H9 (cell line): ENCODE data around the gene EPHX1. TPM values are rescaled to one million over a fixed set of nuclear protein-coding genes. Genes with fewer than 3 reads are reported as not detected.

Source experiments
- DNase-seq: peaks from one replicate; pipeline ENCODE4 v3.0.0-alpha.2; 2017
- H2AFZ ChIP-seq: one replicate; pipeline ENCODE4 v1.6.1; 2013; ENCODE audit warnings: mild to moderate bottlenecking, low read length, control low read depth, moderate library complexity
- H2AK5ac ChIP-seq: 2 replicates; pipeline ENCODE4 v1.6.1; 2013; ENCODE audit warnings: low read length, control low read depth, mixed read lengths; ENCODE audit not compliant: insufficient read length
- H2BK120ac ChIP-seq: one replicate; pipeline ENCODE4 v1.6.1; 2013; ENCODE audit warnings: low read depth, mild to moderate bottlenecking, low read length, control low read depth, inconsistent platforms; ENCODE audit not compliant: poor library complexity, severe bottlenecking
- H2BK12ac ChIP-seq: 2 replicates; pipeline ENCODE4 v1.6.1; 2013; ENCODE audit warnings: low read length, control low read depth, mixed read lengths, low read depth; ENCODE audit not compliant: insufficient read length
- H2BK15ac ChIP-seq: 2 replicates; pipeline ENCODE4 v1.6.1; 2013; ENCODE audit warnings: low read depth, low read length, control low read depth
- H2BK20ac ChIP-seq: one replicate; pipeline ENCODE4 v1.6.1; 2013; ENCODE audit warnings: low read depth, mild to moderate bottlenecking, low read length, control low read depth, inconsistent platforms; ENCODE audit not compliant: poor library complexity, severe bottlenecking
- H2BK5ac ChIP-seq: 2 replicates; pipeline ENCODE4 v1.6.1; 2013; ENCODE audit warnings: low read length, control low read depth, mixed read lengths; ENCODE audit not compliant: insufficient read length
- H3K14ac ChIP-seq: 2 replicates; pipeline ENCODE4 v1.6.1; 2013; ENCODE audit warnings: low read length, control low read depth; ENCODE audit not compliant: insufficient read depth
- H3K18ac ChIP-seq: 2 replicates; pipeline ENCODE4 v1.6.1; 2013; ENCODE audit warnings: low read depth, mild to moderate bottlenecking, mixed read lengths, low read length, control low read depth; ENCODE audit not compliant: insufficient read length
- H3K23ac ChIP-seq: 2 replicates; pipeline ENCODE4 v1.6.1; 2013; ENCODE audit warnings: low read length, control low read depth, mixed read lengths, low read depth; ENCODE audit not compliant: insufficient read length
- H3K23me2 ChIP-seq: 2 replicates; pipeline ENCODE4 v1.6.1; 2013; ENCODE audit warnings: low read depth, mild to moderate bottlenecking, mixed read lengths, low read length, control low read depth; ENCODE audit not compliant: insufficient read length, poor library complexity, severe bottlenecking
- H3K27ac ChIP-seq: 2 replicates; pipeline ENCODE4 v1.5.1; 2013; ENCODE audit warnings: low read length, control low read depth, mixed read lengths, low read depth; ENCODE audit not compliant: insufficient read length
- H3K27me3 ChIP-seq: 2 replicates; pipeline ENCODE4 v1.6.1; 2013; ENCODE audit warnings: low read length, control low read depth, inconsistent platforms; ENCODE audit not compliant: insufficient read depth
- H3K4ac ChIP-seq: 2 replicates; pipeline ENCODE4 v1.6.1; 2013; ENCODE audit warnings: low read depth, mild to moderate bottlenecking, control low read depth, inconsistent platforms, low read length, moderate library complexity
- H3K4me1 ChIP-seq: 2 replicates; pipeline ENCODE4 v1.6.1; 2013; ENCODE audit warnings: low read length, control low read depth, inconsistent platforms; ENCODE audit not compliant: insufficient read depth
- H3K4me2 ChIP-seq: 2 replicates; pipeline ENCODE4 v1.6.1; 2013; ENCODE audit warnings: low read length, control low read depth, mixed read lengths; ENCODE audit not compliant: insufficient read length, insufficient read depth
- H3K56ac ChIP-seq: 2 replicates; pipeline ENCODE4 v1.6.1; 2013; ENCODE audit warnings: low read depth, mild to moderate bottlenecking, mixed read lengths, low read length, control low read depth; ENCODE audit not compliant: insufficient read length
- H3K79me1 ChIP-seq: 2 replicates; pipeline ENCODE4 v1.6.1; 2013; ENCODE audit warnings: low read depth, mild to moderate bottlenecking, moderate library complexity, low read length, control low read depth, inconsistent platforms; ENCODE audit not compliant: insufficient read depth, poor library complexity, severe bottlenecking
- H3K79me2 ChIP-seq: 2 replicates; pipeline ENCODE4 v1.6.1; 2013; ENCODE audit warnings: low read length, control low read depth, inconsistent platforms; ENCODE audit not compliant: insufficient read depth
- H3K9ac ChIP-seq: 2 replicates; pipeline ENCODE4 v1.6.1; 2013; ENCODE audit warnings: low read length, control low read depth, mixed read lengths; ENCODE audit not compliant: insufficient read length; ENCODE audit errors: extremely low read depth
- H3K9me3 ChIP-seq: one replicate; pipeline ENCODE4 v1.6.1; 2013; ENCODE audit warnings: low read depth, low read length, inconsistent platforms; ENCODE audit not compliant: control insufficient read depth
- H3T11ph ChIP-seq: one replicate; pipeline ENCODE4 v1.6.1; 2013; ENCODE audit warnings: mild to moderate bottlenecking, low read length, control low read depth, inconsistent platforms
- H4K20me1 ChIP-seq: one replicate; pipeline ENCODE4 v1.6.1; 2013; ENCODE audit not compliant: control insufficient read depth, insufficient read length, insufficient read depth
- H4K5ac ChIP-seq: 2 replicates; pipeline ENCODE4 v1.6.1; 2013; ENCODE audit warnings: low read depth, mild to moderate bottlenecking, mixed read lengths, low read length, control low read depth; ENCODE audit not compliant: insufficient read length
- H4K8ac ChIP-seq: replicated peaks from 2 replicates; pipeline ENCODE4 v1.6.1; 2013; ENCODE audit warnings: low read length, control low read depth, mixed read lengths, low read depth; ENCODE audit not compliant: insufficient read length
- H4K91ac ChIP-seq: 2 replicates; pipeline ENCODE4 v1.6.1; 2013; ENCODE audit warnings: low read depth, mild to moderate bottlenecking, moderate library complexity, mixed read lengths, low read length, control low read depth; ENCODE audit not compliant: insufficient read length
- H3K27ac Mint-ChIP-seq, 3 experiments: 2 replicates in 2 of 3; 3 replicates in 1 of 3; pipeline ENCODE4 v1.8.0; 2020 to 2021; ENCODE audit warnings: mixed read lengths in 3 of 3, mild to moderate bottlenecking in 1 of 3, moderate library complexity in 1 of 3
- H3K27me3 Mint-ChIP-seq: 2 replicates; pipeline ENCODE4 v1.8.0; 2021; ENCODE audit warnings: low read depth, mild to moderate bottlenecking, moderate library complexity, mixed read lengths
- H3K36me3 Mint-ChIP-seq, 3 experiments: 2 replicates in 2 of 3; 3 replicates in 1 of 3; pipeline ENCODE4 v1.8.0; 2020 to 2021; ENCODE audit warnings: low read depth in 3 of 3, mixed read lengths in 3 of 3; ENCODE audit not compliant: insufficient read depth in 1 of 3
- H3K4me1 Mint-ChIP-seq, 2 experiments: 2 replicates each; pipeline ENCODE4 v1.8.0; 2020; ENCODE audit warnings: mixed read lengths in 2 of 2
- H3K4me3 Mint-ChIP-seq, 2 experiments: 2 replicates in 1 of 2; 3 replicates in 1 of 2; pipeline ENCODE4 v1.8.0; 2020 to 2021; ENCODE audit warnings: mild to moderate bottlenecking in 2 of 2, mixed read lengths in 2 of 2, moderate library complexity in 1 of 2
- H3K9me3 Mint-ChIP-seq, 2 experiments: 2 replicates in 1 of 2; 3 replicates in 1 of 2; pipeline ENCODE4 v1.8.0; 2020; ENCODE audit warnings: mild to moderate bottlenecking in 2 of 2, mixed read lengths in 2 of 2, moderate library complexity in 1 of 2
- CTCF ChIP-seq: fragments of 200-600 bp; sonication (generic); conservative IDR thresholded peaks from 3 replicates; pipeline ENCODE4 v1.8.0; 2021; ENCODE audit warnings: antibody characterized with exemption, mild to moderate bottlenecking
- WGBS: extraction: QIAGEN DNeasy Blood & Tissue Kit; methylation state at CpG from one replicate; pipeline ENCODE4 v1.1.7; 2013; ENCODE audit warnings: missing lambda C conversion rate, low lambda C conversion rate, mixed read lengths; ENCODE audit not compliant: insufficient read length; ENCODE audit errors: extremely low coverage; 5-methylcytosine and 5-hydroxymethylcytosine counted together
- total RNA-seq: library from RNA; stranded (reverse); gene quantifications from 2 replicates; pipeline ENCODE4 v1.2.1, GENCODE V29; 2021

The EPHX1 gene
- total RNA-seq, 1 experiment from 2014 or later: 40.6 TPM

GRCh38 chr1:225830841-225831240, 20.9 kb downstream of the EPHX1 start:
- H4K20me1 ChIP-seq: no peaks in the 10 kb centered on the region
- no peak overlapping the region for H3K14ac ChIP-seq
- H3K79me1 ChIP-seq: no peaks in the 10 kb centered on the region
- H4K91ac ChIP-seq: no peak overlapping the region
- H3K4me1 Mint-ChIP-seq: peaks cover 12 to 15% of the 10 kb centered on the region in 2 experiments
- no peak overlapping the region for H2BK5ac ChIP-seq
- no peak for DNase-seq
- H2BK120ac ChIP-seq: no peak overlapping the region
- no peak overlapping the region for H2BK15ac ChIP-seq
- no peak overlapping the region for H4K5ac ChIP-seq
- no peak overlapping the region for H2AFZ ChIP-seq
- H3K27me3 ChIP-seq: no peaks in the 10 kb centered on the region
- H3K27me3 Mint-ChIP-seq: no peaks in the 10 kb centered on the region
- no peak overlapping the region for H3K9ac ChIP-seq
- H3K23ac ChIP-seq: no peak overlapping the region
- H3K23me2 ChIP-seq: no peaks in the 10 kb centered on the region
- H3K36me3 Mint-ChIP-seq: peaks cover 23 to 41% (median 23%) of the 10 kb centered on the region in 3 experiments; a peak in 6 of 7 replicates
- no peak overlapping the region for H2AK5ac ChIP-seq
- H3K4me3 Mint-ChIP-seq: no peak overlapping the region
- H2BK20ac ChIP-seq: no peak overlapping the region
- H3K4ac ChIP-seq: no peak overlapping the region
- no peak for TF ChIP-seq CTCF
- H3K79me2 ChIP-seq: no peaks in the 10 kb centered on the region
- H3K4me1 ChIP-seq: no peaks in the 10 kb centered on the region
- H3K9me3 ChIP-seq: no peaks in the 10 kb centered on the region
- no peak overlapping the region for H3K4me2 ChIP-seq
- no peak overlapping the region for H3K27ac ChIP-seq
- peak overlapping the region in 1 of 3 experiments; percentile 62; a peak in 1 of 7 replicates for H3K27ac Mint-ChIP-seq
- no peak overlapping the region for H3K56ac ChIP-seq
- WGBS: no CpG with 5 or more reads among the region's 6 CpGs
- H3K18ac ChIP-seq: no peak overlapping the region
- H3T11ph ChIP-seq: no peak overlapping the region
- H3K9me3 Mint-ChIP-seq: no peaks in the 10 kb centered on the region
- no peak overlapping the region for H4K8ac ChIP-seq
- no peak overlapping the region for H2BK12ac ChIP-seq
